ENCODE results near the gene XYLB. TPM values are rescaled to one million over a fixed set of nuclear protein-coding genes. Genes with fewer than 3 reads are reported as not detected.

Gene XYLB
- total and polyA plus RNA-seq, 2 of the 13 experiments (the other 11 are each of a cell fraction or from before 2014, with no cell fraction given): 25.9 to 30.0 TPM

DNA sequence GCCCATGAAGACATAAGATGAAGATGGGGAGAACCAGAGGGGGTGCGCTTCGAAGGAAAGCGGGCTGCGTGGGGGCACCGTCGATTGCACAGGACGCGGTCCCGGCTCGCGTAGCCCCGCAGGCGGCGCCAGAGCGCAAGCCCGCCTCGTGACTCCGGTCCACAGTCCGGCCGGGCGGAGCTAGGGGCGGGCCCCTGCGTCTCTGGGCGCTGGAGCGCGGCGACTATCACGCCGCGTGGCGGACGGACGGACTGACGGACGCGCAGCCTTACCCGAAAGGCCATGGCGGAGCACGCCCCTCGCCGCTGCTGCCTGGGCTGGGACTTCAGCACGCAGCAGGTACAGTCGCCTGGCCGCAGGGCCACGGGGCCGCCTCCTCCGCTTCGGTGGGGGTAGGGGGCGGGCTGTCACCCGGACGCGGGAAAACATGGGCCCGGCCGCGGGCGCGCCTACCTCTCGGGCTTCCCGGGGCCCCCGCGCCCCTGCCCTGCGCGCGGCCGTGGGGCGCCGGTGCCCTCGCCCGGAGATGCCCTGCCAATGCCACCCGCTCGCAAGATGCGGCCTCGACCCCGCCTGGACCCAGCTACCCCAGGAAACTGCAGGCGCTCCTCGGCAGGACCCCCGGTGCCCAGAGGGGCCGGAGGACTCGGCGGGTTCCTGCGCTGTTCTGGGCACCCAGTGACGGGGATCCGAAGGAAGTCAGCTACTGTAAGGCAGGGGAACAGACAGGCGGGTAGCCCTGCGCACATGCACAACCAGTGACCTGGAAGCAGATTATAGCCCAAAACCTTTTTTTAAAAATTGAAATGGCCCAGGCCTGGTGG is at the start of gene XYLB (continued):
- TF ChIP-seq, protein P1, sequence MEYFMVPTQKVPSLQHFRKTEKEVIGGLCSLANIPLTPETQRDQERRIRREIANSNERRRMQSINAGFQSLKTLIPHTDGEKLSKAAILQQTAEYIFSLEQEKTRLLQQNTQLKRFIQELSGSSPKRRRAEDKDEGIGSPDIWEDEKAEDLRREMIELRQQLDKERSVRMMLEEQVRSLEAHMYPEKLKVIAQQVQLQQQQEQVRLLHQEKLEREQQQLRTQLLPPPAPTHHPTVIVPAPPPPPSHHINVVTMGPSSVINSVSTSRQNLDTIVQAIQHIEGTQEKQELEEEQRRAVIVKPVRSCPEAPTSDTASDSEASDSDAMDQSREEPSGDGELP (IDR thresholded peaks at IDR 0.05; ENCODE audit: borderline replicate concordance, low read depth): peak; percentile 29; the same call in 1 of the 2 replicates
- TF ChIP-seq, protein P2, sequence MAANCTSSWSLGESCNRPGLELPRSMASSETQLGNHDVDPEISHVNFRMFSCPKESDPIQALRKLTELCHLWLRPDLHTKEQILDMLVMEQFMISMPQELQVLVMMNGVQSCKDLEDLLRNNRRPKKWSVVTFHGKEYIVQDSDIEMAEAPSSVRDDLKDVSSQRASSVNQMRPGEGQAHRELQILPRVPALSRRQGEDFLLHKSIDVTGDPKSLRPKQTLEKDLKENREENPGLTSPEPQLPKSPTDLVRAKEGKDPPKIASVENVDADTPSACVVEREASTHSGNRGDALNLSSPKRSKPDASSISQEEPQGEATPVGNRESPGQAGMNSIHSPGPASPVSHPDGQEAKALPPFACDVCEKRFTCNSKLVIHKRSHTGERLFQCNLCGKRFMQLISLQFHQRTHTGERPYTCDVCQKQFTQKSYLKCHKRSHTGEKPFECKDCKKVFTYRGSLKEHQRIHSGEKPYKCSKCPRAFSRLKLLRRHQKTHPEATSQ (CRISPR knock-in tag; IDR thresholded peaks at IDR 0.05; ENCODE audit: borderline replicate concordance): peak; percentile 84; the same call in 1 of the 2 replicates
- TF ChIP-seq RFX5 (IDR thresholded peaks at IDR 0.05; ENCODE audit: low read depth, low read length) (0 out of 2 replicates have a peak, but pooled peaks have one; percentile 18), CCDC6 (CRISPR knock-in tag; IDR thresholded peaks at IDR 0.05) (peak; percentile 92), FOXA3 (CRISPR knock-in tag; IDR thresholded peaks at IDR 0.05) (peak; percentile 67), ZSCAN29 (CRISPR knock-in tag; conservative IDR thresholded peaks at IDR 0.05) (peak; percentile 53; the same call in 1 of the 2 replicates), POGZ (CRISPR knock-in tag; IDR thresholded peaks at IDR 0.05) (peak; percentile 93), SMAD9 (CRISPR knock-in tag; IDR thresholded peaks at IDR 0.05) (0 out of 2 replicates have a peak, but pooled peaks have one; percentile 78), PHB2 (IDR thresholded peaks at IDR 0.05; ENCODE audit: partially characterized antibody) (no peak), ZMYM2 (CRISPR knock-in tag; IDR thresholded peaks at IDR 0.05) (peak; percentile 86), ZNF709 (CRISPR knock-in tag; IDR thresholded peaks at IDR 0.05) (peak; percentile 97), IKZF1 (IDR thresholded peaks at IDR 0.05) (no peak), ZFP1 (CRISPR knock-in tag; IDR thresholded peaks at IDR 0.05) (no peak), ZNF577 (CRISPR knock-in tag; IDR thresholded peaks at IDR 0.05; ENCODE audit: borderline replicate concordance, low read depth) (0 out of 2 replicates have a peak, but pooled peaks have one; percentile 57), SOX5 (CRISPR knock-in tag; IDR thresholded peaks at IDR 0.05; ENCODE audit: borderline replicate concordance) (peak; percentile 77), EP300 (IDR thresholded peaks at IDR 0.05; ENCODE audit: low read depth in 2 of 2, low read length in 2 of 2) (peak in 1 of 2 experiments; percentile 57; a peak in 1 of 4 replicates), EP300 (CRISPR knock-in tag; IDR thresholded peaks at IDR 0.05; ENCODE audit: borderline replicate concordance) (peak; percentile 61; the same call in 1 of the 2 replicates), NFE2 (CRISPR knock-in tag; IDR thresholded peaks at IDR 0.05) (no peak), ZNF768 (CRISPR knock-in tag; IDR thresholded peaks at IDR 0.05) (peak; percentile 85), ATF7 (IDR thresholded peaks at IDR 0.05) (no peak), ATF7 (CRISPR knock-in tag; IDR thresholded peaks at IDR 0.05) (peak; percentile 84), HMG20A (CRISPR knock-in tag; IDR thresholded peaks at IDR 0.05; ENCODE audit: borderline replicate concordance) (peak; percentile 24; the same call in 1 of the 2 replicates), ZFP36L2 (CRISPR knock-in tag; IDR thresholded peaks at IDR 0.05) (no peak)
- TF ChIP-seq, protein P3, sequence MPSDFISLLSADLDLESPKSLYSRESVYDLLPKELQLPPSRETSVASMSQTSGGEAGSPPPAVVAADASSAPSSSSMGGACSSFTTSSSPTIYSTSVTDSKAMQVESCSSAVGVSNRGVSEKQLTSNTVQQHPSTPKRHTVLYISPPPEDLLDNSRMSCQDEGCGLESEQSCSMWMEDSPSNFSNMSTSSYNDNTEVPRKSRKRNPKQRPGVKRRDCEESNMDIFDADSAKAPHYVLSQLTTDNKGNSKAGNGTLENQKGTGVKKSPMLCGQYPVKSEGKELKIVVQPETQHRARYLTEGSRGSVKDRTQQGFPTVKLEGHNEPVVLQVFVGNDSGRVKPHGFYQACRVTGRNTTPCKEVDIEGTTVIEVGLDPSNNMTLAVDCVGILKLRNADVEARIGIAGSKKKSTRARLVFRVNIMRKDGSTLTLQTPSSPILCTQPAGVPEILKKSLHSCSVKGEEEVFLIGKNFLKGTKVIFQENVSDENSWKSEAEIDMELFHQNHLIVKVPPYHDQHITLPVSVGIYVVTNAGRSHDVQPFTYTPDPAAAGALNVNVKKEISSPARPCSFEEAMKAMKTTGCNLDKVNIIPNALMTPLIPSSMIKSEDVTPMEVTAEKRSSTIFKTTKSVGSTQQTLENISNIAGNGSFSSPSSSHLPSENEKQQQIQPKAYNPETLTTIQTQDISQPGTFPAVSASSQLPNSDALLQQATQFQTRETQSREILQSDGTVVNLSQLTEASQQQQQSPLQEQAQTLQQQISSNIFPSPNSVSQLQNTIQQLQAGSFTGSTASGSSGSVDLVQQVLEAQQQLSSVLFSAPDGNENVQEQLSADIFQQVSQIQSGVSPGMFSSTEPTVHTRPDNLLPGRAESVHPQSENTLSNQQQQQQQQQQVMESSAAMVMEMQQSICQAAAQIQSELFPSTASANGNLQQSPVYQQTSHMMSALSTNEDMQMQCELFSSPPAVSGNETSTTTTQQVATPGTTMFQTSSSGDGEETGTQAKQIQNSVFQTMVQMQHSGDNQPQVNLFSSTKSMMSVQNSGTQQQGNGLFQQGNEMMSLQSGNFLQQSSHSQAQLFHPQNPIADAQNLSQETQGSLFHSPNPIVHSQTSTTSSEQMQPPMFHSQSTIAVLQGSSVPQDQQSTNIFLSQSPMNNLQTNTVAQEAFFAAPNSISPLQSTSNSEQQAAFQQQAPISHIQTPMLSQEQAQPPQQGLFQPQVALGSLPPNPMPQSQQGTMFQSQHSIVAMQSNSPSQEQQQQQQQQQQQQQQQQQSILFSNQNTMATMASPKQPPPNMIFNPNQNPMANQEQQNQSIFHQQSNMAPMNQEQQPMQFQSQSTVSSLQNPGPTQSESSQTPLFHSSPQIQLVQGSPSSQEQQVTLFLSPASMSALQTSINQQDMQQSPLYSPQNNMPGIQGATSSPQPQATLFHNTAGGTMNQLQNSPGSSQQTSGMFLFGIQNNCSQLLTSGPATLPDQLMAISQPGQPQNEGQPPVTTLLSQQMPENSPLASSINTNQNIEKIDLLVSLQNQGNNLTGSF (CRISPR knock-in tag; IDR thresholded peaks at IDR 0.05): peak; percentile 91

Data from HepG2 (cell line).